Activated CD8-positive, alpha-beta memory T cell treated with anti-CD3 and anti-CD28 coated beads, Interleukin-2, amount 50 U/mL, for 48 hours (primary cell): ENCODE measurements around the gene MYO1C.

ENCODE experiments used
- DNase-seq: peaks from one replicate; pipeline ENCODE4 v3.0.0-alpha.2; 2020

Gene MYO1C

DNA sequence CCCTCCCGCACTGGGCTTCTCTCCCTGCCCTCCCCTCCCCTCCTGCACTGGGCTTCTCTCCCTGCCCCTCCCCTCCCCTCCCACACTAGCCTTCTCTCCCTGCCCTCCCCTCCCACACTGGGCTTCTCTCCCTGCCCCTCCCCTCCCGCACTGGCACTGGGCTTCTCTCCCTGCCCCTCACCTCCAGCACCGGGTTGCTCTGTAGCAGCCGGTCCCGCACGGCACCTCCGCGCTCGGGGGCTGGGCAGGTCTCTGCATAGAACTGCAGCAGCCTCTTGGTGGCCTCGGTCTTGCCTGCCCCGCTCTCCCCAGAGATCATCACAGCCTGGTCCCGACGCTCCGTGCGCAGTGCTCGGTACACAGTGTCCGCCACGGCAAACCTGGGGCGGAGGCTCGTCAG is 9.8 kb downstream of the MYO1C start:
- DNase-seq, result no peak

DNA sequence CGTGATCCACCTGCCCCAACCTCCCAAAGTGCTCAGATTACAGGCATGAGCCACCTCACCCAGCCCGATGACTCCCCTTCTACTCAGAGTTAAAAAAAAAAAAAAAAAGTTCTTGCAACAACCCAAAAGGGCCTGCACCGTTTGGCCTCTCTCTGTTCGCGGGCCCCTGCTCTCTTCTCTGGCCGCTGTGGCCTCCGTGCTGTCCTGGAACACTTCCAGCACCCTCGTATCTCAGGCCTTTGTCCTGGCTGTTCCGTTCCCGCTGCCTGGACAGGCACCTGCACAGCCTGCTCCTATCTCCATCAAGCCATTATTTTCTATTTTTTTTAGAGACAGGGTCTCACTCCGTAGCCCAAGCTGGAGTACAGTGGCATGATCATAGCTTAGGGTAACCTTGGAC is 10.8 kb downstream of the MYO1C start:
- no peak for DNase-seq

- DNase-seq, result no peak
Measured at GRCh38 chr17:1480747-1481465, 11.6 kb downstream of the MYO1C start.

- no peak for DNase-seq
Measured at GRCh38 chr17:1478418-1478817, 14.1 kb downstream of the MYO1C start.

GRCh38 chr17:1475321-1475854 is 17.1 kb downstream of the MYO1C start:
- no peak for DNase-seq

DNA sequence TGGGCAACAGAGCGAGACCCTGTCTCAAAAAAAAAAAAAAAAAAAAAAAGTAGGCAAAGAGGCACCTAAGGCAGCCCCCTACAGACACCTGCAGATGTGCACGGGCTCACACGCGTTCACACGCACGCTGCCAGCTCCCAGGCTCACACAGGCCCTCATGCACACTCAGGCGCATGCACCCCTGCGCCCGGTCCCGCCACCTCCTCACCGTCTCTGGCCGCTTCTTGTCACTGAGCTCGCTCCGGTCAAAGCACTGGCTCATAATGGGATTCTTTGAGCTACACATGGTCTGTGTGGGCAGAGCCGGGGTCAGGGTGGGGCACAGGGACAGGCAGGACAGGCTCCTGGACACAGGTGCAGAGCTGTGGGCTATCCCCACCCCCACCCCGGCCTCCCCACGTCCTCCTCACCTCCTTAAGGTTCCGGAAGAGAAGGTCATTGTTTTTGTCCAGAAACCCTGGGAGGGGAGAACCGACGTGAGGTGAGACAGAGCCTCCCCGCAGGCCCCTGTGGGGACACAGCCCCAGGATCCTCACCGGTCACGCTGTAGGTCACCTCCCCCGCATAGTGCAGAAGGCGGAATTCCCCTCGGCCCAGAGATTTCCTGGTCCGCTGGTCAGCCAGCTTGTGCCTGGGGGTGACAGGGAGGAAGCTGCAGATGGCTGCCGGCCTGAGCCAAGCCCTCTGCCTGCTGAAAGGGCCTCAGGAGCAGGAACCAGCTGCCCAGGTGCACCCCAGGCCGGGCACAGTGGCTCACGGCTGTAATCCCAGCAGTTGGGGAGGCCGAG is 17.9 kb downstream of the MYO1C start:
- no peak for DNase-seq

DNA sequence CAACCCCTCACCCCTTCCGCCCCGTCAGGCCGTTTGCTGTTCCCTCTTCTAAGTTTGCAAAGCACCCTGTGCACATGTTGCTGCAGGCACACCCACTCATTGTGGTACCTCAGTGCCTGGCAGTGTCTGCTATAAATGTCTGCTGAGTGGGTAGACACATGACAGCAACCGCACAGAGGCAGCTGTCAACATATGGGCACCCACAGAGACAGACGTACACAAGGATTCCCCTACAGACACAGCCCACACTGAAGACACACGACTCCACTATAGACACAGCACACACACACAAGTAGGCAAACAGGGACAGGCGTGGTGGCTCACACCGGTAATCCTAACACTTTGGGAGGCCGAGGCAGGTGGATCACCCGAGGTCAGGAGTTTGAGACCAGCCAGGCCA is 18.6 kb downstream of the MYO1C start:
- DNase-seq, result no peak

GRCh38 chr17:1473170-1473569 is 19.3 kb downstream of the MYO1C start:
- no peak for DNase-seq

- DNase-seq, result no peak
Measured at GRCh38 chr17:1471911-1472821, 20.3 kb downstream of the MYO1C start.

GRCh38 chr17:1471490-1471889 is 21.0 kb downstream of the MYO1C start:
- DNase-seq, result no peak

DNA sequence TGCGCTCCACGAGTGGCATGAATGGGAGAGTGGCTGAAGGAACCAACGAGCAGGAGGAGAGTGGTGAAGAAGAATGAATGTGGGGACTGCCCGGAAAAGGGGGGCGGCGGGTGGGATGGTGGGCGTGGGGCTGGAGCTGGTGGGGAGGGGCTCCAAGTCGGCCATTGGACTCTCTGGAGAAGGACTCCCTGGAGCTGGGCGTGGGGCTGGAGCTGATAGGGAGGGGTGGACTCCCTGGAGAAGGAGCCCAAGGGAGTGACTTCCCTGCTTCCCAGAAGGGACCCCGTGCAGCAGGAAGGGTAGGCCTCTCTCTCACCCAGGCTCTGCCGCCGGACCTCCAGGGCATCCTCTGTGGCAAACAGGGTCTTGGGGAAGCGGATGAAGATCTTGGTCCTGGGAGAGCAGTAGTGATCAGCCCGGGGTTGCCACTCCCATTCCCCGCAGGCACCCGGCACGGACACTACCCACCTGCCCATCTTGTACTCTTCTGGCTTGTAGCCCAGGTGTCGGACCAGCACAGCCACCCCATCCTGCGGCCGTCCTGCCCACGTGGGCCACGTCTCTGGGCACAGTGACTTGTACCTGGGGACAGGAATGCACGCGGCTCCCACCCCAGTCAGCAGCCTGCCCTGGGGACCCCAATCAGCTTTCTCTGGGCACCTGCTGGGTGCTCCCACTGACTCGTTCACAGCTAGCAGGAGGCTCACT is 21.6 kb downstream of the MYO1C start:
- no peak for DNase-seq

DNA sequence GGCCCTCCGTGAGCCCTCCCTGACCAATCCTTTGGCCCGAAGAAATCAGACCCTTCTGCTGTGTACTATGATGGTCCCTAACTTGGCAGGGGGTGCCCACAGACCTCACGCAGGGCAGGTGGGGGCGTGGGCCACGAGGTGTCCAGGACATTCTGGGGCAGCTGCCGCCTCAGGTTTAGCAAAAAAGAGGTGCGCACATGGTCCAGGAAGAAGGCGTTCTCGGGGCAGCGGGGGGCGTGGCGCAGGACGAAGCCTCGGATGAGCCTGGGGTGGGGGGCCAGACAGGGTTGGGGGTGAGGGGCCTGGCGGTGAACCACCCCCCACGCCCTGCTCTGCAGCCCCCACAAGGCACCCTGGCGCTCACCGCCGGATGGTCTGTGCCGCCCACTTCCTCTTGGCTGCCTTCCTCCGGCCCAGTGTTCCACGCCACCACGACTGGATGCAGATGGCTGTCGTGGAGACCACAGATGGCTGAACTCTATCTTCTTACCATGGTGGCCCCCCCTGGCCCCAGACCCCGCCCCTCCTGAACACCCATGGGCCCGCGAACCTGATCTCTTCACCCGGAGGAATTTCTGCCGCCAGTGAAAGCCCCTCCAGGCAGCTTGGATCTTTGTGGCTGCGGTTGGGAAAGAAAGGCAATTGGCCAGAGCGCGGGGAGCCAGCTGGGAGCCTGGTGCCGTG is 22.3 kb downstream of the MYO1C start:
- DNase-seq, result no peak

DNA sequence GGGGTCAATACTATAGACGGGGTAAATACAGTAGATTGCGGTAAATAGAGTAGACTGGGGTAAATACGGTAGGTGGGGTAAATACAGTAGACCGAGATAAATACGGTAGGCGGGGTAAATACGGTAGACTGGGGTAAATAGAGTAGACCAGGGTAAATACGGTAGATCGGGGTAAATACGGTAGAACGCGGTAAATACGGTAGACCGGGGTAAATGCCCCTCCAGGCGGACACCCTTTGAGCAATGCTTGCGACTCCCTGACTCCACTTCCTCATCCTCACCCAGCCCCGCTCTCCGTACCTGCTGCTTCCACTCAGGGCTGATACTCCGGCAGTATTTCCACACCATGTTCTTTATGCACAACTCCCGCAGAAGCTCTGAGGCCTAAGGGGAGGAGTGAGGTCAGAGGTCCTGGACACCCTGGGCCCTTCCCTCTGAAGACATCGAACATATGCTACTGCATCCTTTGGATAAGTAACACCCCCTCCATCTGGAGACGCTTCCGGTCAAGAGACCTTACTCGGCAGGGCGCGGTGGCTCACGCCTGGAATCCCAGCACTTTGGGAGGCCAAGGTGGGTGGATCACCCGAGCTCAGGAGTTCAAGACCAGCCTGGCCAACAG is 23.1 kb downstream of the MYO1C start:
- no peak for DNase-seq

DNA sequence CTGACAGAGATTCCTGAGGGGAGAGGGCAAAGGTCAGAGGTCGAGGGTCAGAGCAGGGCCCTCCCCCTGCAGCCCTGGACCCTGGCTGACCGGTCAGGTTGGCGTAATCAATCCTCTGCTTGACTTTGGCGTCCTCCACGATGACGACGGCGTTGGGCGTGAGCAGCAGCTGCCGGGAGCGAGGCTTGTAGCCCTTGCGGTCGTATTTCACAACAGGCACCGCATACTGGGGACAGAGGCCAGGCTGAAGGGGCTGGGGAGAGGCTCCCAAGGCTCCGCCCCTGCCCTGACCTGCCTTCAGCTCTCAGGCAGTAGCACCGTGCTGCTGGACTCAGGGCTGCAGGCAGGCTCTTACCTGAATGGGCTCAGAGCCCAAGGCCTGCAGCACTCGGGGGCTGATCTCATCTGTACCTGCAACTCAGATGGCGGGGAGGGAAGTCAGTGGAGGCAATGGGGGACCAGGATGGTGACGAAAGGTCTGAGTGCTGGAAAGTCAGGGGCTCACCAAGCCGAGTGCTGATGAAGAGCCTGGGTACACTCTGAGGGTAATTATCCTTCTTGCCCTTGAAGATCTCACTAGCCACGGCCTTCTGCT is 24.5 kb downstream of the MYO1C start:
- DNase-seq, result no peak

DNA sequence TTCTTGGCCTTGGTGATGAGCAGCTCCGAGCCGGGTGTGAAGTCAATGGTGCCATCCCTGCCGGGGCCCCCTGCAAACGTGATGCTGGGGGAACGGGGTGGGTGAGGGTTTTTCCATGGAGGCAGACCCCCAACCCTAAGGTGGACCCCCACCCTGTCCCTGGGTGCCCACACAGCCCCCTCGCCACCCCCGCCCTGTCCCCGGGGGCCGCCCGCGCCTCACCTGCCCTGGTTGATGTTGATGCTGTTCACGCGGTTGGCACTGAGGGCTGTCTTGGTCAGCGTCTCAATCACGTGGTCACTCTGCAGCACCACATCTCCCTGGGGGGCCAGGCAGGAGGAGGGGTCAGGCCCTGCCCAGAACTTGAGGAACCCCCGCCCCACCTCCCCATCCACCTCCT is 25.2 kb downstream of the MYO1C start:
- DNase-seq, result no peak

- DNase-seq, result no peak
Measured at GRCh38 chr17:1464186-1464585, 28.3 kb downstream of the MYO1C start.

- no peak for DNase-seq
Measured at GRCh38 chr17:1462164-1463112, 30.0 kb downstream of the MYO1C start.

- no peak for DNase-seq
Measured at GRCh38 chr17:1461198-1461944, 31.1 kb downstream of the MYO1C start.

GRCh38 chr17:1460233-1460632 is 32.3 kb downstream of the MYO1C start:
- no peak for DNase-seq
